K562 (cell line): ENCODE data around the gene PRF1. TPM values are rescaled to one million over a fixed set of nuclear protein-coding genes. Genes with fewer than 3 reads are reported as not detected.

Experiments
- polyA plus RNA-seq, 8 experiments: library from polyadenylated mRNA; depleted of rRNA in 4 of 8; stranded (reverse) in 5 of 8; unstranded in 3 of 8; fragments of >200 nt; fragmentation: Nextera tagmentation in 2 of 8; fragmentation: Illumina TruSeq in 1 of 8; extraction: Ambion mirVana in 2 of 8; extraction: Trizol in 1 of 8; gene quantifications; 2 replicates each; pipeline versions ENCODE4 v1.2.1 to v1.2.3, GENCODE V29; 2011 to 2014; ENCODE audit warnings: inconsistent platforms in 1 of 8, missing spikeins in 1 of 8
- total RNA-seq, 7 experiments: library from RNA; depleted of rRNA in 6 of 7; stranded (reverse); fragments of >200 nt in 6 of 7; fragmentation: Illumina TruSeq in 2 of 7; extraction: Trizol in 2 of 7; gene quantifications; 2 replicates each; pipeline versions ENCODE4 v1.2.1 to v1.2.3, GENCODE V29; 2011 to 2021; ENCODE audit warnings: low replicate concordance in 1 of 7

The PRF1 gene
- total and polyA plus RNA-seq, 9 of the 15 experiments (the other 6 are each of a cell fraction or from before 2014, with no cell fraction given): 3.8 to 8.6 (median 6.3) TPM

Other genes with a start within 250 kb of the PRF1 start
- 9.8 and 14.3 TPM in 2 replicates for gene LRRC20, start 220.1 kb downstream of the PRF1 start, total RNA-seq (2014; rRNA removed)
- gene LRRC20, start 220.1 kb downstream of the PRF1 start, total RNA-seq (2014; rRNA removed; fragmentation: Illumina TruSeq; extraction: Trizol): 3.9 and 4.4 TPM in 2 replicates
- 8.6 and 10.1 TPM in 2 replicates for gene LRRC20, start 220.1 kb downstream of the PRF1 start, total RNA-seq (2015; rRNA removed; fragmentation: Illumina TruSeq; extraction: Trizol)
- gene LRRC20, start 220.1 kb downstream of the PRF1 start, total RNA-seq (2021): 12.4 and 13.1 TPM in 2 replicates
- gene LRRC20, start 220.1 kb downstream of the PRF1 start, polyA plus RNA-seq (2011; rRNA removed): 15.8 and 16.9 TPM in 2 replicates
- 14.2 and 16.7 TPM in 2 replicates for gene LRRC20, start 220.1 kb downstream of the PRF1 start, polyA plus RNA-seq (2014; fragmentation: Illumina TruSeq; extraction: Trizol)
- 1 to 10 TPM; 2.3 to 3.0 TPM for gene LRRC20, start 220.1 kb downstream of the PRF1 start, polyA plus RNA-seq (2014; fragmentation: Nextera tagmentation; extraction: Ambion mirVana)
- 11.0 and 11.4 TPM in 2 replicates for gene LRRC20, start 220.1 kb downstream of the PRF1 start, polyA plus RNA-seq (2014; rRNA removed)
- gene EIF4EBP2, start 198.6 kb downstream of the PRF1 start, total RNA-seq (2014; rRNA removed): 18.3 and 24.5 TPM in 2 replicates
- gene EIF4EBP2, start 198.6 kb downstream of the PRF1 start, total RNA-seq (2014; rRNA removed; fragmentation: Illumina TruSeq; extraction: Trizol): 46.5 and 54.1 TPM in 2 replicates
- gene EIF4EBP2, start 198.6 kb downstream of the PRF1 start, total RNA-seq (2015; rRNA removed; fragmentation: Illumina TruSeq; extraction: Trizol): 38.1 and 39.4 TPM in 2 replicates
- 54.1 and 61.8 TPM in 2 replicates for gene EIF4EBP2, start 198.6 kb downstream of the PRF1 start, total RNA-seq (2021)
- 34.9 and 38.3 TPM in 2 replicates for gene EIF4EBP2, start 198.6 kb downstream of the PRF1 start, polyA plus RNA-seq (2011; rRNA removed)
- gene EIF4EBP2, start 198.6 kb downstream of the PRF1 start, polyA plus RNA-seq (2014; fragmentation: Illumina TruSeq; extraction: Trizol): 57.4 and 67.5 TPM in 2 replicates
- gene EIF4EBP2, start 198.6 kb downstream of the PRF1 start, polyA plus RNA-seq (2014; fragmentation: Nextera tagmentation; extraction: Ambion mirVana): 10 to 100 TPM; 16.1 to 25.5 TPM
- gene EIF4EBP2, start 198.6 kb downstream of the PRF1 start, polyA plus RNA-seq (2014; rRNA removed): 27.5 and 31.3 TPM in 2 replicates
- gene NODAL, start 161.1 kb downstream of the PRF1 start, total RNA-seq (2014; rRNA removed): not detected in 2 replicates
- gene NODAL, start 161.1 kb downstream of the PRF1 start, total RNA-seq (2014; rRNA removed; fragmentation: Illumina TruSeq; extraction: Trizol): not detected in 2 replicates
- not detected in 2 replicates for gene NODAL, start 161.1 kb downstream of the PRF1 start, total RNA-seq (2015; rRNA removed; fragmentation: Illumina TruSeq; extraction: Trizol)
- gene NODAL, start 161.1 kb downstream of the PRF1 start, total RNA-seq (2021): not detected in 2 replicates
- not detected in 2 replicates for gene NODAL, start 161.1 kb downstream of the PRF1 start, polyA plus RNA-seq (2011; rRNA removed)
- gene NODAL, start 161.1 kb downstream of the PRF1 start, polyA plus RNA-seq (2014; fragmentation: Illumina TruSeq; extraction: Trizol): not detected in 2 replicates
- not detected for gene NODAL, start 161.1 kb downstream of the PRF1 start, polyA plus RNA-seq (2014; fragmentation: Nextera tagmentation; extraction: Ambion mirVana)
- gene NODAL, start 161.1 kb downstream of the PRF1 start, polyA plus RNA-seq (2014; rRNA removed): not detected in 2 replicates
- gene PALD1, start 124.0 kb downstream of the PRF1 start, total RNA-seq (2014; rRNA removed): 0.09 and 0.16 TPM in 2 replicates
- 0.03 and 0.07 TPM in 2 replicates for gene PALD1, start 124.0 kb downstream of the PRF1 start, total RNA-seq (2014; rRNA removed; fragmentation: Illumina TruSeq; extraction: Trizol)
- 0.04 and 0.07 TPM in 2 replicates for gene PALD1, start 124.0 kb downstream of the PRF1 start, total RNA-seq (2015; rRNA removed; fragmentation: Illumina TruSeq; extraction: Trizol)
- 0.27 and 0.29 TPM in 2 replicates for gene PALD1, start 124.0 kb downstream of the PRF1 start, total RNA-seq (2021)
- 0.13 and 0.26 TPM in 2 replicates for gene PALD1, start 124.0 kb downstream of the PRF1 start, polyA plus RNA-seq (2011; rRNA removed)
- 0.03 and 0.15 TPM in 2 replicates for gene PALD1, start 124.0 kb downstream of the PRF1 start, polyA plus RNA-seq (2014; fragmentation: Illumina TruSeq; extraction: Trizol)
- gene PALD1, start 124.0 kb downstream of the PRF1 start, polyA plus RNA-seq (2014; fragmentation: Nextera tagmentation; extraction: Ambion mirVana): not detected
- gene PALD1, start 124.0 kb downstream of the PRF1 start, polyA plus RNA-seq (2014; rRNA removed): 0.13 and 0.15 TPM in 2 replicates
- gene ADAMTS14, start 69.8 kb upstream of the PRF1 start, total RNA-seq (2014; rRNA removed): 15.9 and 23.8 TPM in 2 replicates
- 4.3 and 6.3 TPM in 2 replicates for gene ADAMTS14, start 69.8 kb upstream of the PRF1 start, total RNA-seq (2014; rRNA removed; fragmentation: Illumina TruSeq; extraction: Trizol)
- 15.3 and 15.4 TPM in 2 replicates for gene ADAMTS14, start 69.8 kb upstream of the PRF1 start, total RNA-seq (2015; rRNA removed; fragmentation: Illumina TruSeq; extraction: Trizol)
- gene ADAMTS14, start 69.8 kb upstream of the PRF1 start, total RNA-seq (2021): 30.4 and 31.7 TPM in 2 replicates
- 37.4 and 45.4 TPM in 2 replicates for gene ADAMTS14, start 69.8 kb upstream of the PRF1 start, polyA plus RNA-seq (2011; rRNA removed)
- 20.3 and 24.1 TPM in 2 replicates for gene ADAMTS14, start 69.8 kb upstream of the PRF1 start, polyA plus RNA-seq (2014; fragmentation: Illumina TruSeq; extraction: Trizol)
- gene ADAMTS14, start 69.8 kb upstream of the PRF1 start, polyA plus RNA-seq (2014; fragmentation: Nextera tagmentation; extraction: Ambion mirVana): under 1 TPM; 0.04 to 0.27 TPM
- gene ADAMTS14, start 69.8 kb upstream of the PRF1 start, polyA plus RNA-seq (2014; rRNA removed): 32.7 and 35.9 TPM in 2 replicates
- not detected in 2 replicates for gene TBATA, start 182.6 kb upstream of the PRF1 start, total RNA-seq (2014; rRNA removed)
- not detected in 2 replicates for gene TBATA, start 182.6 kb upstream of the PRF1 start, total RNA-seq (2014; rRNA removed; fragmentation: Illumina TruSeq; extraction: Trizol)
- gene TBATA, start 182.6 kb upstream of the PRF1 start, total RNA-seq (2015; rRNA removed; fragmentation: Illumina TruSeq; extraction: Trizol): not detected in 2 replicates
- gene TBATA, start 182.6 kb upstream of the PRF1 start, total RNA-seq (2021): not detected in 2 replicates
- not detected in 2 replicates for gene TBATA, start 182.6 kb upstream of the PRF1 start, polyA plus RNA-seq (2011; rRNA removed)
- not detected in 2 replicates for gene TBATA, start 182.6 kb upstream of the PRF1 start, polyA plus RNA-seq (2014; fragmentation: Illumina TruSeq; extraction: Trizol)
- not detected for gene TBATA, start 182.6 kb upstream of the PRF1 start, polyA plus RNA-seq (2014; fragmentation: Nextera tagmentation; extraction: Ambion mirVana)
- gene TBATA, start 182.6 kb upstream of the PRF1 start, polyA plus RNA-seq (2014; rRNA removed): not detected in 2 replicates
- gene SGPL1, start 213.2 kb upstream of the PRF1 start, total RNA-seq (2014; rRNA removed): 7.2 and 7.8 TPM in 2 replicates
- gene SGPL1, start 213.2 kb upstream of the PRF1 start, total RNA-seq (2014; rRNA removed; fragmentation: Illumina TruSeq; extraction: Trizol): 11.2 and 12.6 TPM in 2 replicates
- 8.7 and 9.2 TPM in 2 replicates for gene SGPL1, start 213.2 kb upstream of the PRF1 start, total RNA-seq (2015; rRNA removed; fragmentation: Illumina TruSeq; extraction: Trizol)
- gene SGPL1, start 213.2 kb upstream of the PRF1 start, total RNA-seq (2021): 11.4 and 18.0 TPM in 2 replicates
- 6.8 and 9.5 TPM in 2 replicates for gene SGPL1, start 213.2 kb upstream of the PRF1 start, polyA plus RNA-seq (2011; rRNA removed)
- 6.3 and 6.5 TPM in 2 replicates for gene SGPL1, start 213.2 kb upstream of the PRF1 start, polyA plus RNA-seq (2014; fragmentation: Illumina TruSeq; extraction: Trizol)
- 1 to 10 TPM; 8.5 to 9.1 TPM for gene SGPL1, start 213.2 kb upstream of the PRF1 start, polyA plus RNA-seq (2014; fragmentation: Nextera tagmentation; extraction: Ambion mirVana)
- gene SGPL1, start 213.2 kb upstream of the PRF1 start, polyA plus RNA-seq (2014; rRNA removed): 5.3 and 6.0 TPM in 2 replicates